Measurements from ENCODE around the gene NEURL1B. TPM values are rescaled to one million over a fixed set of nuclear protein-coding genes. Genes with fewer than 3 reads are reported as not detected.

Gene NEURL1B
- total and polyA plus RNA-seq, 10 of the 15 experiments (the other 5 are each of a cell fraction or from before 2014, with no cell fraction given) = 0.04 to 0.28 (median 0.05) TPM; not detected in 4

DNA sequence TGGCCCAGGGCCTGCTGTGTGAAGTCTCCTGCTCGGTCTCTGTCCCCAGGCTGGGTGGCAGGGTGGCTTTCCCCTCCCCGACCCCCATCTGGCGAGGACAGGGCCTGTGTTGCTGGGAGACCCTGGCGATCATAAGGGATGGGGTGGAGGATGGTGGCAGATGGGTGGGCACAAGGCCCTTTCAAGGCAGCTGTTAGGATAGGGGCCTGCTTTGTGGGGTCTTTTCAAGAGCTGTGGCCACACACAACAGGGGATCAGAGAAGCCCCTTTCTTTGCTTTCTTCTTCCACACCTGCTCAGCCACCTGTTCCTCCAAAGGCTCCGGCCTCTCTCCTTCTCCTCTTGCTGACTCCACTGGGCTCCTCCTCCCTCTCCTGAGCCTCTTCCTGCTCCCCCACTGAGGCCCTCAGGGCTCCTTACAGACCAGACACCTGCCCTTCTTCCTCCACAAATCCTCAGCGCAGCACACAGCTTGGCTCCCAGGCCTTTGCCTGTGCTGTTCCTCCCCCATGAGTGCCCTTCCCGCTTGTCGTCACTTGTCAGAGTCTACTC, 15.0 kb upstream of the NEURL1B start:
- BruUV-seq (replicated peaks) = no TSS peak
- CTCF ChIA-PET = no interaction called here
- Histone ChIP-seq H3K4me1 (ENCODE audit: control insufficient read depth, insufficient read depth, low read length) (no peaks in the 10 kb centered on the region), H2AFZ (ENCODE audit: control insufficient read depth, low read depth, low read length) (no peak overlapping the region), H3K27me3 (replicated peaks in 1 of 2; ENCODE audit: control insufficient read depth in 2 of 2, insufficient read depth in 2 of 2, low read length in 1 of 2) (peaks cover 0 to 5% of the 10 kb centered on the region in 2 experiments; a peak in 3 of 4 replicates), H3K36me3 (ENCODE audit: control insufficient read depth in 2 of 2, insufficient read depth in 2 of 2, low read length in 1 of 2) (no peaks in the 10 kb centered on the region), H3K9me3 (replicated peaks; ENCODE audit: control insufficient read depth, insufficient read depth, low read length) (no peaks in the 10 kb centered on the region), H3K4me2 (ENCODE audit: control insufficient read depth, insufficient read depth) (no peak overlapping the region), H3K79me2 (ENCODE audit: control insufficient read depth, insufficient read depth, low read length) (no peaks in the 10 kb centered on the region), H4K20me1 (ENCODE audit: control insufficient read depth, insufficient read depth) (no peaks in the 10 kb centered on the region), H3K4me3 (no peak overlapping the region), H3K9ac (ENCODE audit: control insufficient read depth, insufficient read depth, low read length) (no peak overlapping the region), H3K27ac (ENCODE audit: control insufficient read depth, insufficient read depth) (no peak overlapping the region)
- FAIRE-seq (no peak), ATAC-seq (no peak), DNase-seq (ENCODE audit: low read depth, low spot score) (no peak)
- RAD21 ChIA-PET (ENCODE audit: unreplicated experiment) = no interaction called here
- SMC1A ChIA-PET (ENCODE audit: uncharacterized antibody, unreplicated experiment) = no interaction called here
- WGBS (ENCODE audit: insufficient coverage, insufficient replicate concordance, low lambda C conversion rate, missing lambda C conversion rate) = 24% methylated on average over 8 of the region's 8 CpGs
- POLR2A ChIA-PET = no interaction called here
- intact Hi-C loops (cut with micrococcal nuclease; ENCODE audit: unreplicated experiment) = no loop called here
- in situ Hi-C loops (cut with MboI) = no loop called here
- TF ChIP-seq, protein P1, sequence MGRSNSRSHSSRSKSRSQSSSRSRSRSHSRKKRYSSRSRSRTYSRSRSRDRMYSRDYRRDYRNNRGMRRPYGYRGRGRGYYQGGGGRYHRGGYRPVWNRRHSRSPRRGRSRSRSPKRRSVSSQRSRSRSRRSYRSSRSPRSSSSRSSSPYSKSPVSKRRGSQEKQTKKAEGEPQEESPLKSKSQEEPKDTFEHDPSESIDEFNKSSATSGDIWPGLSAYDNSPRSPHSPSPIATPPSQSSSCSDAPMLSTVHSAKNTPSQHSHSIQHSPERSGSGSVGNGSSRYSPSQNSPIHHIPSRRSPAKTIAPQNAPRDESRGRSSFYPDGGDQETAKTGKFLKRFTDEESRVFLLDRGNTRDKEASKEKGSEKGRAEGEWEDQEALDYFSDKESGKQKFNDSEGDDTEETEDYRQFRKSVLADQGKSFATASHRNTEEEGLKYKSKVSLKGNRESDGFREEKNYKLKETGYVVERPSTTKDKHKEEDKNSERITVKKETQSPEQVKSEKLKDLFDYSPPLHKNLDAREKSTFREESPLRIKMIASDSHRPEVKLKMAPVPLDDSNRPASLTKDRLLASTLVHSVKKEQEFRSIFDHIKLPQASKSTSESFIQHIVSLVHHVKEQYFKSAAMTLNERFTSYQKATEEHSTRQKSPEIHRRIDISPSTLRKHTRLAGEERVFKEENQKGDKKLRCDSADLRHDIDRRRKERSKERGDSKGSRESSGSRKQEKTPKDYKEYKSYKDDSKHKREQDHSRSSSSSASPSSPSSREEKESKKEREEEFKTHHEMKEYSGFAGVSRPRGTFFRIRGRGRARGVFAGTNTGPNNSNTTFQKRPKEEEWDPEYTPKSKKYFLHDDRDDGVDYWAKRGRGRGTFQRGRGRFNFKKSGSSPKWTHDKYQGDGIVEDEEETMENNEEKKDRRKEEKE (IDR thresholded peaks at IDR 0.05) = no peak
- TF ChIP-seq POU2F2 (IDR thresholded peaks at IDR 0.05; ENCODE audit: borderline replicate concordance, low read depth, low read length) (no peak), SMAD1 (IDR thresholded peaks at IDR 0.05; ENCODE audit: low read depth, partially characterized antibody) (no peak), JUND (IDR thresholded peaks at IDR 0.05; ENCODE audit: low read depth, low read length) (no peak), KAT2A (conservative IDR thresholded peaks at IDR 0.05; ENCODE audit: control insufficient read depth, low read depth, low read length) (no peak), NR2C2 (IDR thresholded peaks at IDR 0.05; ENCODE audit: borderline replicate concordance, control insufficient read depth, insufficient read length, low read depth) (no peak), SPI1 (IDR thresholded peaks at IDR 0.05; ENCODE audit: borderline replicate concordance, insufficient read depth, low read depth, low read length) (no peak)
- TF ChIP-seq, protein P2, sequence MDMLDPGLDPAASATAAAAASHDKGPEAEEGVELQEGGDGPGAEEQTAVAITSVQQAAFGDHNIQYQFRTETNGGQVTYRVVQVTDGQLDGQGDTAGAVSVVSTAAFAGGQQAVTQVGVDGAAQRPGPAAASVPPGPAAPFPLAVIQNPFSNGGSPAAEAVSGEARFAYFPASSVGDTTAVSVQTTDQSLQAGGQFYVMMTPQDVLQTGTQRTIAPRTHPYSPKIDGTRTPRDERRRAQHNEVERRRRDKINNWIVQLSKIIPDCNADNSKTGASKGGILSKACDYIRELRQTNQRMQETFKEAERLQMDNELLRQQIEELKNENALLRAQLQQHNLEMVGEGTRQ (IDR thresholded peaks at IDR 0.05; ENCODE audit: borderline replicate concordance, low read depth, low read length) = no peak
- TF ChIP-seq, protein P3, sequence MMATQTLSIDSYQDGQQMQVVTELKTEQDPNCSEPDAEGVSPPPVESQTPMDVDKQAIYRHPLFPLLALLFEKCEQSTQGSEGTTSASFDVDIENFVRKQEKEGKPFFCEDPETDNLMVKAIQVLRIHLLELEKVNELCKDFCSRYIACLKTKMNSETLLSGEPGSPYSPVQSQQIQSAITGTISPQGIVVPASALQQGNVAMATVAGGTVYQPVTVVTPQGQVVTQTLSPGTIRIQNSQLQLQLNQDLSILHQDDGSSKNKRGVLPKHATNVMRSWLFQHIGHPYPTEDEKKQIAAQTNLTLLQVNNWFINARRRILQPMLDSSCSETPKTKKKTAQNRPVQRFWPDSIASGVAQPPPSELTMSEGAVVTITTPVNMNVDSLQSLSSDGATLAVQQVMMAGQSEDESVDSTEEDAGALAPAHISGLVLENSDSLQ (IDR thresholded peaks at IDR 0.05) = no peak
- TF ChIP-seq, protein P4, sequence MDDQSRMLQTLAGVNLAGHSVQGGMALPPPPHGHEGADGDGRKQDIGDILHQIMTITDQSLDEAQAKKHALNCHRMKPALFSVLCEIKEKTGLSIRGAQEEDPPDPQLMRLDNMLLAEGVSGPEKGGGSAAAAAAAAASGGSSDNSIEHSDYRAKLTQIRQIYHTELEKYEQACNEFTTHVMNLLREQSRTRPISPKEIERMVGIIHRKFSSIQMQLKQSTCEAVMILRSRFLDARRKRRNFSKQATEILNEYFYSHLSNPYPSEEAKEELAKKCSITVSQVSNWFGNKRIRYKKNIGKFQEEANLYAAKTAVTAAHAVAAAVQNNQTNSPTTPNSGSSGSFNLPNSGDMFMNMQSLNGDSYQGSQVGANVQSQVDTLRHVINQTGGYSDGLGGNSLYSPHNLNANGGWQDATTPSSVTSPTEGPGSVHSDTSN (IDR thresholded peaks at IDR 0.05; ENCODE audit: insufficient replicate concordance, low read depth, low read length) = no peak
- TF ChIP-seq, protein P5, sequence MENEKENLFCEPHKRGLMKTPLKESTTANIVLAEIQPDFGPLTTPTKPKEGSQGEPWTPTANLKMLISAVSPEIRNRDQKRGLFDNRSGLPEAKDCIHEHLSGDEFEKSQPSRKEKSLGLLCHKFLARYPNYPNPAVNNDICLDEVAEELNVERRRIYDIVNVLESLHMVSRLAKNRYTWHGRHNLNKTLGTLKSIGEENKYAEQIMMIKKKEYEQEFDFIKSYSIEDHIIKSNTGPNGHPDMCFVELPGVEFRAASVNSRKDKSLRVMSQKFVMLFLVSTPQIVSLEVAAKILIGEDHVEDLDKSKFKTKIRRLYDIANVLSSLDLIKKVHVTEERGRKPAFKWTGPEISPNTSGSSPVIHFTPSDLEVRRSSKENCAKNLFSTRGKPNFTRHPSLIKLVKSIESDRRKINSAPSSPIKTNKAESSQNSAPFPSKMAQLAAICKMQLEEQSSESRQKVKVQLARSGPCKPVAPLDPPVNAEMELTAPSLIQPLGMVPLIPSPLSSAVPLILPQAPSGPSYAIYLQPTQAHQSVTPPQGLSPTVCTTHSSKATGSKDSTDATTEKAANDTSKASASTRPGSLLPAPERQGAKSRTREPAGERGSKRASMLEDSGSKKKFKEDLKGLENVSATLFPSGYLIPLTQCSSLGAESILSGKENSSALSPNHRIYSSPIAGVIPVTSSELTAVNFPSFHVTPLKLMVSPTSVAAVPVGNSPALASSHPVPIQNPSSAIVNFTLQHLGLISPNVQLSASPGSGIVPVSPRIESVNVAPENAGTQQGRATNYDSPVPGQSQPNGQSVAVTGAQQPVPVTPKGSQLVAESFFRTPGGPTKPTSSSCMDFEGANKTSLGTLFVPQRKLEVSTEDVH (IDR thresholded peaks at IDR 0.05; ENCODE audit: low read depth, partially characterized antibody) = no peak
